Body of pancreas (tissue), 4 donors: Measurements from ENCODE around the gene CNST. TPM values are rescaled to one million over a fixed set of nuclear protein-coding genes. Genes with fewer than 3 reads are reported as not detected.
"Not testable (repeated sequence)": the region's sequence is repeated elsewhere in the genome, so short reads cannot be mapped to it uniquely, and the experiment has no call there.

Experiments
- ATAC-seq: fragments of 150-250 bp; one replicate; pipeline ENCODE4 v1.9.1; 2016
- DNase-seq, 4 donors: peaks; one replicate each; pipeline ENCODE4 v3.0.0-alpha.2; 2019
- H3K27ac ChIP-seq, 4 donors: fragments of 200-600 bp; sonication (generic); 1 replicate in 3 of 4; 2 replicates in 1 of 4; pipeline versions ENCODE4 v1.5.1 to v1.6.1; 2016 to 2019; ENCODE audit warnings: mild to moderate bottlenecking in 1 of 4, mixed read lengths in 1 of 4, moderate library complexity in 1 of 4
- H3K27me3 ChIP-seq, 2 donors: fragments of 200-600 bp; sonication (generic); one replicate each; pipeline ENCODE4 v1.6.0; 2016; ENCODE audit warnings: mild to moderate bottlenecking in 1 of 2
- H3K36me3 ChIP-seq, 2 donors: fragments of 200-600 bp; sonication (generic); replicated peaks in 1 of 2; 2 replicates each; pipeline ENCODE4 v1.5.1; 2016; ENCODE audit warnings: low read depth in 2 of 2; ENCODE audit not compliant: insufficient read depth in 1 of 2
- H3K4me1 ChIP-seq: fragments of 200-600 bp; sonication (generic); one replicate; pipeline ENCODE4 v1.6.0; 2016
- H3K4me3 ChIP-seq, 2 donors: fragments of 200-600 bp; sonication (generic); 1 replicate in 1 of 2; 2 replicates in 1 of 2; pipeline ENCODE4 v1.5.1; 2016 to 2019
- H3K9me3 ChIP-seq, 3 donors: fragments of 200-600 bp; sonication (generic); 1 replicate in 2 of 3; 2 replicates in 1 of 3; pipeline ENCODE4 v1.5.1; 2016
- POLR2A ChIP-seq, 3 donors: fragments of 450-650 bp; IDR thresholded peaks; one replicate each; pipeline ENCODE4 v1.6.1; 2016; ENCODE audit warnings: antibody characterized with exemption in 3 of 3, mild to moderate bottlenecking in 2 of 3
- WGBS, 2 donors: methylation state at CpG; one replicate each; pipeline ENCODE4 v1.1.5; 2017; 5-methylcytosine and 5-hydroxymethylcytosine counted together
- intact Hi-C: fragments of 100-400 bp; cut with DNase I; formaldehyde crosslinking; loops from one replicate; pipeline ENCODE4 v1.15.1; 2023
- total RNA-seq, 2 donors: library from RNA; depleted of rRNA; stranded (reverse); fragments of >200 nt; gene quantifications; one replicate each; pipeline ENCODE4 v1.1.0, GENCODE V29; 2016
- TF ChIP-seq, protein P1 (sequence below), 7 experiments: fragments of 450-650 bp in 4 of 7; fragments of 200-600 bp in 3 of 7; sonication (generic) in 3 of 7; IDR thresholded peaks; one replicate each; pipeline ENCODE4 v1.5.1; 2016 to 2019; ENCODE audit warnings: antibody characterized with exemption in 7 of 7

The CNST gene
- total RNA-seq, 2 donors from 2014 or later: 10.9 to 12.2 TPM

DNA sequence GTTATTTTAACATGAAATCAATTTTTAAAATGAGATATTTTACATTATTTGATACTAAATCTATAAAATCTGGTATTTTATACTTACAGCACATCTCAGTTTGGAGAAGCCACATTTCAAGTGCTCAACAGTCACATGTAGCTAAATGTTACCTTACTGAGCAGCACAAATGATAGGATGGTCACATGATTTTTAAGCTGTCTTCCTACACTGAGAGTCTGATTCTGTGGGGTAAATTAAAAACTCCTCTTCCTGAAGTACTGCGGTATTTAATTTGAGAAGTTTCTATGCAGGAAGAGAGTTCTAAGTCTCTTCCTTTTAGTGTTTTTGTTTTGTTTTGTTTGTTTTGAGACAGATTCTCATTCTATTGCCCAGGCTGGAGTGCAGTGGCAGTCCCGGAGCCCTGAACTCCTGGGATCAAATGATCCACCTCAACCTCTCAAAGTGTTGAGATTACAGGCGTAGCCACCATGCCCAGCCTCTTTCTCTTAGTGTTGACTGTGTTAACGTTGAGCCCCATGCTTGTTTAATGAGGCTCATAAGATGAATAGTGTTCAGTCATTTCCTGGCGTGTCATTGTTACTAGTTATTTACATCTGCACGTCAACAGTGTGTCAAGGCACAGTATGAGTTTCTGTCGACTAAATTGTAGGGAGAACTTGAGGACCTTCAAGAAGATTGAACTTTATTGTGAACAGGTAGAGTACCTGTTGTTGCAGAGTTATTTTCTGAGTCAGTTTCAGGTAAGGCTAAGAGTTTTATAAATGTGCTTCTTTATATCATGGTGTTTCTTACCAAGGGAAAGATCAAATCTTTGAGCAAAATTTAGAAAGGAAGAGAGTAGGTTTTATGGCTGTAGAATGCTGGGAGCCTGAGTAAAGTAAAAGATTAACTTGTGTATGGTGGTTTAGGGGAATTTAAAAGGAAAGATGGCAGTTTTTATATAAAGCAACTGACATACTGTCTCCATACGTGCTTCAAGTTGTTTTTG lies 3.3 kb downstream of the CNST start:
- H3K9me3 ChIP-seq: no peaks in the 10 kb centered on the region
- H3K4me1 ChIP-seq: peaks cover 31% of the 10 kb centered on the region
- H3K27me3 ChIP-seq: no peaks in the 10 kb centered on the region
- peak overlapping the region in 1 of 4 donors; percentile 22 for H3K27ac ChIP-seq
- no peak overlapping the region for H3K4me3 ChIP-seq
- intact Hi-C loops: no loop called here
- TF ChIP-seq POLR2A (IDR thresholded peaks at IDR 0.05): no peak
- TF ChIP-seq, protein P1, sequence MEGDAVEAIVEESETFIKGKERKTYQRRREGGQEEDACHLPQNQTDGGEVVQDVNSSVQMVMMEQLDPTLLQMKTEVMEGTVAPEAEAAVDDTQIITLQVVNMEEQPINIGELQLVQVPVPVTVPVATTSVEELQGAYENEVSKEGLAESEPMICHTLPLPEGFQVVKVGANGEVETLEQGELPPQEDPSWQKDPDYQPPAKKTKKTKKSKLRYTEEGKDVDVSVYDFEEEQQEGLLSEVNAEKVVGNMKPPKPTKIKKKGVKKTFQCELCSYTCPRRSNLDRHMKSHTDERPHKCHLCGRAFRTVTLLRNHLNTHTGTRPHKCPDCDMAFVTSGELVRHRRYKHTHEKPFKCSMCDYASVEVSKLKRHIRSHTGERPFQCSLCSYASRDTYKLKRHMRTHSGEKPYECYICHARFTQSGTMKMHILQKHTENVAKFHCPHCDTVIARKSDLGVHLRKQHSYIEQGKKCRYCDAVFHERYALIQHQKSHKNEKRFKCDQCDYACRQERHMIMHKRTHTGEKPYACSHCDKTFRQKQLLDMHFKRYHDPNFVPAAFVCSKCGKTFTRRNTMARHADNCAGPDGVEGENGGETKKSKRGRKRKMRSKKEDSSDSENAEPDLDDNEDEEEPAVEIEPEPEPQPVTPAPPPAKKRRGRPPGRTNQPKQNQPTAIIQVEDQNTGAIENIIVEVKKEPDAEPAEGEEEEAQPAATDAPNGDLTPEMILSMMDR (IDR thresholded peaks at IDR 0.05): no peak
- H3K36me3 ChIP-seq: no peaks in the 10 kb centered on the region
- WGBS, 2 donors: 53 to 71% methylated on average over 8 of the region's 8 CpGs
- ATAC-seq (no peak), DNase-seq (no peak)

- WGBS, 2 donors: 78 to 82% methylated on average over 4 of the region's 4 CpGs
- H3K4me3 ChIP-seq, ATAC-seq, DNase-seq, H3K9me3 ChIP-seq, H3K27me3 ChIP-seq, intact Hi-C loops, H3K36me3 ChIP-seq: not testable (repeated sequence)
- Histone ChIP-seq H3K4me1 (peaks cover 22% of the 10 kb centered on the region), H3K27ac (peak overlapping the region in 1 of 4 donors; percentile 49)
Measured at GRCh38 chr1:246571309-246571708, 5.1 kb downstream of the CNST start.

- no peak overlapping the region for H3K4me3 ChIP-seq
- TF ChIP-seq, protein P1 (IDR thresholded peaks at IDR 0.05): no peak
- no peak for TF ChIP-seq POLR2A (IDR thresholded peaks at IDR 0.05)
- ATAC-seq: no peak
- peaks cover 22% of the 10 kb centered on the region for H3K4me1 ChIP-seq
- intact Hi-C loops: no loop called here
- no peaks in the 10 kb centered on the region for H3K9me3 ChIP-seq
- no peak overlapping the region for H3K27ac ChIP-seq
- WGBS, 2 donors: 100% methylated on average over 1 of the region's 1 CpG
- H3K27me3 ChIP-seq: no peaks in the 10 kb centered on the region
- DNase-seq: no peak
- no peaks in the 10 kb centered on the region for H3K36me3 ChIP-seq
Measured at GRCh38 chr1:246571953-246572352, 5.7 kb downstream of the CNST start.

DNA sequence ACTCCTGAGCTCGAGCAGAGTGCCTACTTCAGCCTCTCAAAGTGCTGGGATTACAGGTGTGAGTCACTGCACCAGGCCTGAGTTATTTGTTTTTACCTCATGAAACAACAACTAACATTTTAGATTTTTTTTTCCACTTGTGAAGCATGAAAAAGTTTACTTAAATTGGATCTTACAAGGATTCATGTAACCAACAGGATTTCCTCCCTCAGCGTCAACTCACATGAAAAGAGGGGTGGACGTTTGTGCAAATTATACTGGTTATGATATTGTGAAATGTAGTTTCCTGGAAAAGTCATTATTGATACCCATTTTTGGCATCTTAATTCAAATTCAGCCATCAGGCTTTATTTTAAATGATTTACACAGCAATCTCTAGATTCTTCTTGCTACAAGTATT lies 6.5 kb downstream of the CNST start:
- H3K4me1 ChIP-seq: peaks cover 16% of the 10 kb centered on the region
- no peak overlapping the region for H3K4me3 ChIP-seq
- H3K9me3 ChIP-seq: no peaks in the 10 kb centered on the region
- no peaks in the 10 kb centered on the region for H3K27me3 ChIP-seq
- TF ChIP-seq, protein P1 (IDR thresholded peaks at IDR 0.05): no peak
- no peak for TF ChIP-seq POLR2A (IDR thresholded peaks at IDR 0.05)
- no peak overlapping the region for H3K27ac ChIP-seq
- 66 to 79% methylated on average over 3 of the region's 3 CpGs for WGBS, 2 donors
- intact Hi-C loops: no loop called here
- H3K36me3 ChIP-seq: no peaks in the 10 kb centered on the region
- DNase-seq (no peak), ATAC-seq (no peak)

DNA sequence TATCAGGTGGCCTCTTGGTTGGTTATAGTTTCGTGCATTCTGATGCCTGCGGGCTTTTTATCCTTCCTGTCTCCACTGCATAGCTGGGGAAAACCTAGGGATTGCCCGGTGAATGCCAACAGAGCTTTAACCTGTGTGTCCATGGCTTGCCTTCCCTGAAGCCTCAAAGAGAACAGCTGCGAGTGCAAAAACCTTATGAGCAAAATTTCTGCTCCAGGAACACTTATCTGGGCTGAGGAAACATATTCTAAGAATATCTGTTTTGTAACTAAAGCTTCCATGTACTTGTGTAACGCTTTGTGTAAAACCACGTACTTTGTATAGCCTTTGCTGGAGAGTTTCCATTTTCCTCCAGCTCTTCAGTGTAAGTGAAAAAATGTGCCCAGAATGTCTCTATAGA lies 7.2 kb downstream of the CNST start:
- Histone ChIP-seq H3K36me3 (no peaks in the 10 kb centered on the region), H3K4me3 (no peak overlapping the region), H3K27me3 (no peaks in the 10 kb centered on the region), H3K4me1 (peaks cover 9% of the 10 kb centered on the region), H3K27ac (no peak overlapping the region), H3K9me3 (no peaks in the 10 kb centered on the region)
- 61 to 86% methylated on average over 6 of the region's 6 CpGs for WGBS, 2 donors
- no peak for TF ChIP-seq POLR2A (IDR thresholded peaks at IDR 0.05)
- TF ChIP-seq, protein P1 (IDR thresholded peaks at IDR 0.05): no peak
- DNase-seq (no peak), ATAC-seq (no peak)
- intact Hi-C loops: no loop called here
